OCI-LY7 (cell line): ENCODE results near the gene ANO9.

Experiments
- EZH2phosphoT487 ChIP-seq: fragments of 200-600 bp; sonication (generic); IDR thresholded peaks from 2 replicates; pipeline ENCODE4 v1.6.1; 2018; ENCODE audit warnings: low read depth, borderline replicate concordance, mild to moderate bottlenecking, mixed run types, antibody characterized with exemption, low read length, moderate library complexity, mixed read lengths
- TF ChIP-seq, protein P1 (sequence below): fragments of 200-600 bp; sonication (generic); conservative IDR thresholded peaks from 2 replicates; pipeline ENCODE4 v1.5.1; 2014; ENCODE audit warnings: mild to moderate bottlenecking, antibody characterized with exemption, low read length, moderate library complexity, mixed read lengths

DNA sequence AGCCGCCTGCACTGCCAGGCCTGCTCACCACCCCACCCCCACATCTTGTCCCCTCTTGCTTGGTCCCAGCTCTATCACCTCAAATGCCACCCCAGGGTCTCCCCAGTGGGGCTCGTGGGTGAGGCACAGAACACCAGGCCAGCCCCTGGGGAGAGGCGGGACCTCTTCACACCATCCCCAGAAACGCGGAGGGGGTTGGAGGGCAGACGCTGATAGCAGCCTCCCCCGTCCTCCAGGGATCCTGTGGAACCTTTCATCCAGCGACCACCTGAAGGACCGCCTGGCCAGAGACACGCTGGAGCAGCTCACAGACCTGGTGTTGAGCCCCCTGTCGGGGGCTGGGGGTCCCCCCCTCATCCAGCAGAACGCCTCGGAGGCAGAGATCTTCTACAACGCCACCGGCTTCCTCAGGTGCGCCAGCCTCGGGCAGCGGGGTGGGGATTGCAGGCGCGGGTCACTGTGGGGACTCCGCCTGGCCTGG lies 42.0 kb downstream of the ANO9 start:
- TF ChIP-seq, protein P1, sequence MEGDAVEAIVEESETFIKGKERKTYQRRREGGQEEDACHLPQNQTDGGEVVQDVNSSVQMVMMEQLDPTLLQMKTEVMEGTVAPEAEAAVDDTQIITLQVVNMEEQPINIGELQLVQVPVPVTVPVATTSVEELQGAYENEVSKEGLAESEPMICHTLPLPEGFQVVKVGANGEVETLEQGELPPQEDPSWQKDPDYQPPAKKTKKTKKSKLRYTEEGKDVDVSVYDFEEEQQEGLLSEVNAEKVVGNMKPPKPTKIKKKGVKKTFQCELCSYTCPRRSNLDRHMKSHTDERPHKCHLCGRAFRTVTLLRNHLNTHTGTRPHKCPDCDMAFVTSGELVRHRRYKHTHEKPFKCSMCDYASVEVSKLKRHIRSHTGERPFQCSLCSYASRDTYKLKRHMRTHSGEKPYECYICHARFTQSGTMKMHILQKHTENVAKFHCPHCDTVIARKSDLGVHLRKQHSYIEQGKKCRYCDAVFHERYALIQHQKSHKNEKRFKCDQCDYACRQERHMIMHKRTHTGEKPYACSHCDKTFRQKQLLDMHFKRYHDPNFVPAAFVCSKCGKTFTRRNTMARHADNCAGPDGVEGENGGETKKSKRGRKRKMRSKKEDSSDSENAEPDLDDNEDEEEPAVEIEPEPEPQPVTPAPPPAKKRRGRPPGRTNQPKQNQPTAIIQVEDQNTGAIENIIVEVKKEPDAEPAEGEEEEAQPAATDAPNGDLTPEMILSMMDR = no peak
- TF ChIP-seq EZH2phosphoT487 = no peak
